ENCODE measurements around the gene NOTCH3.

DNA sequence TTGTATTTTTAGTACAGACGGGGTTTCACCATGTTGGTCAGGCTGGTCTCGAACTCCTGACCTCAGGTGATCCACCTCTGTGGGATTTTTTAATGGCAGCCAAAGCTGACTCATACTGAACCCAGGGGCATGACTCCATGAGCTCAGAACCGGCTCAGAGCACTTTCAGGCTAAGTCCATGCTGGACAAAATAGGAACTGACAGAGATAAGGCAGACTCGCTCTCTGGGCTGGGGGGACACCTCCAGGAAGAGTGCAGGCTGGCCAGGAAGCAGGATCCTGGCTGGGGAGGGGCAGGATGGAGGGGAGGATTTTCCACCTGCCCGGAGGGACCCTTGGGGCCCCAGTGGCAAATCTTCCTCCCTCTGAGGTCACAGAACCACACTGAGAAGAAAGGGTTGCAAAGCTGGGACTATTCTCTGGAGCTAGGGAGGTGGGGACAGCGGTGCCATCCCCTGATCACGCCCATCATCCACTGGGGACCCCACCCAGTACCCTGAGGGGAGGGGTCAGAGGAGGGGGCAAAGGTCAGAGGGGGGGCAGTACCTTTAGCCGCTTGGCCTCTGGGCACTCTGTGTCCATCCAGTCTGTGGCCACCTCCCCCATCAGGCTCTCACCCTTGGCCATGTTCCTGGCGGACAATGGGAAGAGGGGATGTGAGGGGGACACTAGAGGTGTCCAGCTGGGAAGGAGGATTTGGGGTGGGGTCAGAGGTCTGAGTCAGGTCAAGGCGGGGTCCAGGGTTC is 31.1 kb downstream of the NOTCH3 start:
- TF ChIP-seq, protein P1, sequence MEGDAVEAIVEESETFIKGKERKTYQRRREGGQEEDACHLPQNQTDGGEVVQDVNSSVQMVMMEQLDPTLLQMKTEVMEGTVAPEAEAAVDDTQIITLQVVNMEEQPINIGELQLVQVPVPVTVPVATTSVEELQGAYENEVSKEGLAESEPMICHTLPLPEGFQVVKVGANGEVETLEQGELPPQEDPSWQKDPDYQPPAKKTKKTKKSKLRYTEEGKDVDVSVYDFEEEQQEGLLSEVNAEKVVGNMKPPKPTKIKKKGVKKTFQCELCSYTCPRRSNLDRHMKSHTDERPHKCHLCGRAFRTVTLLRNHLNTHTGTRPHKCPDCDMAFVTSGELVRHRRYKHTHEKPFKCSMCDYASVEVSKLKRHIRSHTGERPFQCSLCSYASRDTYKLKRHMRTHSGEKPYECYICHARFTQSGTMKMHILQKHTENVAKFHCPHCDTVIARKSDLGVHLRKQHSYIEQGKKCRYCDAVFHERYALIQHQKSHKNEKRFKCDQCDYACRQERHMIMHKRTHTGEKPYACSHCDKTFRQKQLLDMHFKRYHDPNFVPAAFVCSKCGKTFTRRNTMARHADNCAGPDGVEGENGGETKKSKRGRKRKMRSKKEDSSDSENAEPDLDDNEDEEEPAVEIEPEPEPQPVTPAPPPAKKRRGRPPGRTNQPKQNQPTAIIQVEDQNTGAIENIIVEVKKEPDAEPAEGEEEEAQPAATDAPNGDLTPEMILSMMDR (IDR thresholded peaks at IDR 0.05): no peak
- TF ChIP-seq ZFX (IDR thresholded peaks at IDR 0.05; ENCODE audit: borderline replicate concordance): no peak
